Activated naive CD8-positive, alpha-beta T cell (primary cell): Measurements from ENCODE around the gene PCSK9.
"Not testable (repeated sequence)": the region's sequence is repeated elsewhere in the genome, so short reads cannot be mapped to it uniquely, and the experiment has no call there.

Source experiments
- H3K27ac Mint-ChIP-seq: one replicate; pipeline ENCODE4 v1.8.0; 2021; ENCODE audit warnings: mixed read lengths
- H3K27me3 Mint-ChIP-seq: one replicate; pipeline ENCODE4 v1.8.0; 2021; ENCODE audit warnings: mixed read lengths
- H3K36me3 Mint-ChIP-seq: one replicate; pipeline ENCODE4 v1.8.0; 2021; ENCODE audit warnings: mixed read lengths
- H3K4me1 Mint-ChIP-seq: one replicate; pipeline ENCODE4 v1.8.0; 2021; ENCODE audit warnings: low read depth, mixed read lengths
- H3K4me3 Mint-ChIP-seq: one replicate; pipeline ENCODE4 v1.8.0; 2021; ENCODE audit warnings: mild to moderate bottlenecking, mixed read lengths
- H3K9me3 Mint-ChIP-seq: one replicate; pipeline ENCODE4 v1.8.0; 2021; ENCODE audit warnings: low read depth, mixed read lengths

PCSK9 gene

DNA sequence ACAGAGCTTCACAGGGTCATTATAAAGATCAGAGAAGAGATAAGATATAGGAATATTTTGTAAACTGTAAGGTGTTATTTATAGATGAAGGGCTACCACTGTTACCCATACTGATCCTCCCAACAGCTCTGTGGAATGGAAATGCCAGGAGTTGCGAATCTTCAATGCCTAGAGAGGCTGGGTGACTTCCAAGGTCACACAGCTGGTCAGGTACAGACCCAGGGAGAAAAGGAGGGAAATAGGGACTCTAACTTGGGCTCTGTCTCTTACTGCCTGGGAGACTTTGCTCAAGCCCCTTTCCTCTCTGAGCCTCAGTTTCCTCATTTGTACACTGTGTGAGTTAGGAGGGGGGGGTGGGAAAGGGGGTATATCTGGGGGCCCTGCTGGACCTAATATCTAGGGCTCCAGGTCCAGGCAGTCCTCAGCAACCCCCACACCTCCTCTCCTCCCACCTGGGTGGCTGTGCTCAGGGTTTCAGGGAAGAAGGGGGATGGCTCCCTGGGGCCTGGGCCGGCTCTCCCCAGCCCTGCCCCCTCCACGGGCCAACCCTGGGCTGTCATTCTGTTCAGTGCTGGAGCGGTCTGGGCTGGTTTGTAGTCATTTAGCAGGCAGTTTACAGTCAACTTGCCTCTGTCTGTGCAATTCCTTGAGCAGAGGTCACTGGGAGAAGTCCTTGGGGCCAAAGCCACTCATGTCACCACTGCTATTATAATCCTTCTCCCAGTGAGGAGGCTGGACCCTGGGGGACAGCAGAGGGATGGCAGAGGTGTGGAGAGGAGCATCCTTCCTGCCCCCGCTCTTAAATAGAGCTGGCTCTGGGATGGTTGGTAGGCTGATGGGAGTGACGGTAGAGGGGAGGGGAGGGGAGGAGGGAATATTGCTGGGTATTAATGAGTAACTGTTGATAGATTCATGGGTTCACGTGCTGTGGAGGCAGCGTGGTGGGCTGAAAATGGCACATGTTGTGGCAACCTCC is 39.0 kb upstream of the PCSK9 start:
- peaks cover 17% of the 10 kb centered on the region for H3K4me1 Mint-ChIP-seq
- peaks cover 14% of the 10 kb centered on the region for H3K27me3 Mint-ChIP-seq
- no peak overlapping the region for H3K4me3 Mint-ChIP-seq
- no peaks in the 10 kb centered on the region for H3K9me3 Mint-ChIP-seq
- H3K27ac Mint-ChIP-seq = no peak overlapping the region
- H3K36me3 Mint-ChIP-seq = no peaks in the 10 kb centered on the region

DNA sequence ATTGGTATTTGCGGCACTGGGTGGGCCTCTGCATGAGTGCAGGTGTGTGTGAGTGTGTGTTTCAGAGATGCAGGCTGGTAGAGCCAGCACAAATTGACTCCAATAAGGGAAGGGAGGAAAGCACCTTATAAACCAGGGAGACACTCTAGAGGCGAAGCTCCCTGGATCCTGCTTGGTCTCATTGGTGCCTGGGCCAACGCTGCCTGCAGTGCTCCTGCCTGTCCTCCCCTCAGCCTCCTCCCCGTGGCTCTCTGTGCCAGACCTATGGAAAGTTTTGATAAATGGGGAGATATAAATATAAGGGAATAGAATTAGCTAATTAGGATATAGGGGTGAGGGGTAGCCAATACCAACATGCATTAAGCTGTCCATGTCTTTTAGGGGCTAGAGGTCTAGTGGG is 38.0 kb upstream of the PCSK9 start:
- peaks cover 8% of the 10 kb centered on the region for H3K4me1 Mint-ChIP-seq
- H3K36me3 Mint-ChIP-seq = no peaks in the 10 kb centered on the region
- no peak overlapping the region for H3K4me3 Mint-ChIP-seq
- H3K27ac Mint-ChIP-seq = no peak overlapping the region
- no peaks in the 10 kb centered on the region for H3K9me3 Mint-ChIP-seq
- H3K27me3 Mint-ChIP-seq = peaks cover 10% of the 10 kb centered on the region

DNA sequence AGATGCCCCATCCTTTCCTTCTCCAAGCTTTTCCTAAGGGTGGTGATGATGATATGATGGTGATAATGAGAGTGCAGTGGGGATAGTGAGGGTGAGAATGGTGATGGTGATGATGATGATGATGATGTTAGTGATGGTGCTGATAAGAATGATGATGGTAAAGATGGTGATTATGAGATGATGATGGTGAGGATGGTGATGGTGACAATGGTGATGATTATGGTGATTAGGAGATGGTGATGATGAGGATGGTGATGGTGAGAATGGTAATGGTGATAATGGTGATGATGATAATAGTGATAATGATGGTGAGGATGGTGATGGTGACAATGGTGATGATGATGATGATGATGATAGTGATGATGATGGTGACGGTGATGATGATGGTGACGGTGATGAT is 36.7 kb upstream of the PCSK9 start:
- Mint-ChIP-seq H3K27me3 (peaks cover 4% of the 10 kb centered on the region), H3K9me3 (no peaks in the 10 kb centered on the region)

DNA sequence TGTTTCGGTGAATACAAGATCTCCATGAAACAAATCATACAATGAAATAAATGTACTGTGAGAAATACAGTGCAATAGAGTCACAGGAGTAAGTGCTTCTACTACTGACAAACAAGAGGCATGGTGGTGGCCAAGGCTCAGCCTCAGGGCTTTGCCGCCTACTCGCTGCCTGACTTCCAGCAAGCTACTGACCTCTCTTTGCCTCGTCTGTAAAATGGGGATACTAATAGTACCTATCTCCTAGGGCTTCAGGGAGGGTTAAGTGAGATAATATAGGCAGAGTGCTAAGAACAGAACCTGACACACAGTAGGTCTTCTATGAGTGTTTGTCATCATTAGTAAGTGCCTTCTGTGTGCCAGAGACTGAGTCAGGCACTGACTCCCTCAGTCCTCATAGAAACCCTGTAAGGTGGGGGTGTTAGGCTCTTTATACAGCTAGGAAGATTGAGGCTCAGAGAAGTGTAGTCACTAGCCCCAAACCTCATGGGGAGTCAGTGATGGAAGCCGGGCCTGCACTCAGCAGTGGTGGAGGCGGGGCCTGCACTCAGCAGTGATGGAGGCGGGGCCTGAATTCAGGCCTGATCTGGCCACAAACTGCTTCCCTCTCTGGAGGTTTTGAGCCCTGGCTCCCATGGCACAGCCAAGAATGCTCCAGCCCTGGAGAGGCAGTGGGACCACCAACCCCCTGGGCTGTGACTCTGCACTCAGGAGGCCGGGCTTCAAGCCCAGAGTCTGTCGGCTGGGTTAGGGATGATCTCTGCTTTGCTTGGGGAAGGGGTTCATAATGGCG is 33.8 kb upstream of the PCSK9 start:
- Mint-ChIP-seq H3K27ac (no peak overlapping the region), H3K9me3 (no peaks in the 10 kb centered on the region), H3K36me3 (no peaks in the 10 kb centered on the region), H3K4me3 (no peak overlapping the region), H3K27me3 (no peaks in the 10 kb centered on the region), H3K4me1 (no peaks in the 10 kb centered on the region)

More for the DNA sequence above, 36.7 kb upstream of the PCSK9 start:
- Mint-ChIP-seq H3K27ac (no peak overlapping the region), H3K4me1 (no peaks in the 10 kb centered on the region), H3K4me3 (no peak overlapping the region), H3K36me3 (no peaks in the 10 kb centered on the region)

DNA sequence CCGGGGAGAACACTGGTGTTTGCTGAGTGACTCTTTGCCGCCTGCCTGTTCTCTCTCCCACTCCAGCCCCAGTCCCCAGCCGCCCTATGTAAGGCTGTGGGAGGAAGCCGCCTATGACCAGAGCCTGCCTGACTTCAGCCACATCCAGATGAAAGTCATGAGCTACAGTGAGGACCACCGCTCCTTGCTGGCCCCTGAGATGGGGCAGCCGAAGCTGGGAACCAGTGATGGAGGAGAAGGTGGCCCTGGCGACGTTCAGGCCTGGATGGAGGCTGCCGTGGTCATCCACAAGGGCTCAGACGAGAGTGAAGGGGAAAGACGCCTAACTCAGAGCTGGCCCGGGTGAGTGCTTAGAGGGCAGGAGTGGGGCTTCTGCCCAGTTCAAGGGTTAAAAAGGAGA is 32.4 kb upstream of the PCSK9 start:
- no peaks in the 10 kb centered on the region for H3K9me3 Mint-ChIP-seq
- no peak overlapping the region for H3K27ac Mint-ChIP-seq
- no peak overlapping the region for H3K4me3 Mint-ChIP-seq
- no peaks in the 10 kb centered on the region for H3K4me1 Mint-ChIP-seq
- H3K36me3 Mint-ChIP-seq = no peaks in the 10 kb centered on the region
- no peaks in the 10 kb centered on the region for H3K27me3 Mint-ChIP-seq

DNA sequence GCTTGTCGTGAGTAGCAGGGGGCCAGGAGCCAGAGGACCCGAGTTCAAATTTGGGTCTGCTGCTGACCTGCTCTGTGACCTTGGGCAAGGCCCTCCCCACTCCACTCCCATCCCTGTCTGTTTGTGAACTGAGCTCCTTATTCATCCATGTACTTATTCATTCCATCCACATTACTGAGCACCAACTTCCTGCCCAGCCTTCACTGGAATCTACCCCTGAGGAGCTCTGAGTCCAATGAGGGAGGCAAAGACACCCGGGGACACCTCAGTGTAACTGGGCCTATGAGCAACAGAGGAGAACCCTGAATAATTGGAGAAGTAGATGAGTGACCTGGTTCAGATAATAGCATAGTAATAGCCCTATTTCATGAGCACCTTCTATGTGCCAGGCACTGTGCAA is 31.7 kb upstream of the PCSK9 start:
- H3K36me3 Mint-ChIP-seq = no peaks in the 10 kb centered on the region
- H3K27ac Mint-ChIP-seq = no peak overlapping the region
- no peaks in the 10 kb centered on the region for H3K9me3 Mint-ChIP-seq
- H3K4me3 Mint-ChIP-seq = no peak overlapping the region
- H3K27me3 Mint-ChIP-seq = no peaks in the 10 kb centered on the region
- no peaks in the 10 kb centered on the region for H3K4me1 Mint-ChIP-seq

DNA sequence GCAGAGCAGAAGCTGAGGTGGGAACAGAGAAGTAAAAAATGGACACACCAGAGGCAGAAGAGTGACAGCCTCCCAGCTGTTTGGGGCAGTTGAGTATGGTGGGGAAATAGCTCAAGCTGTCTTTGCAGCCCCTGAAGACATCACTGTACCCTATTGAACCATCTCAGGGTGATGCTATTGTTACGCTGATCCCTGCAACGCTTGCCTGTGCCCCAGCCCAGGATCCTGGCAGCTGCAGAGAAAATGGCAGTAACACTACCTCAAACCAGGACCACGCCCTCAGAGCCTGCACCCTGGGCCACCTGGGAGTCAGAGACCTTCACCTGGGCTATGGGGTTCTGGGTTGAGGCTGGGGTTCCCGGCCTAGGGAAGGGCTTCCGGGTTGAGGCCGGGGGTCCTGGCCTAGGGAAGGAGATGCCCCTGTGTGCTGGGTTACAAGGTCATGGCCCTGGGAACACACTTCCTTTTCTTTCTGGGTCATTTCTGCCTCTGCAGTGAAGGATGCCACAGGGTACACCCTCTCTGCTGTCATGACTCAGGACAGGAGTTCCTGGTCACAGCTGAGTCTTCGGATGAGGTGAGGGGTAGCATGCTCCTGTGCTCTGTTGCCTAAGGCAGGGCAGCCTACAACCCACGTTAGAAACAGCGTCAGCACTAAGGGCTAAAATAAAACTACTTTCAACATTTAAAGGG is 29.0 kb upstream of the PCSK9 start:
- H3K4me1 Mint-ChIP-seq = no peaks in the 10 kb centered on the region
- no peak overlapping the region for H3K4me3 Mint-ChIP-seq

DNA sequence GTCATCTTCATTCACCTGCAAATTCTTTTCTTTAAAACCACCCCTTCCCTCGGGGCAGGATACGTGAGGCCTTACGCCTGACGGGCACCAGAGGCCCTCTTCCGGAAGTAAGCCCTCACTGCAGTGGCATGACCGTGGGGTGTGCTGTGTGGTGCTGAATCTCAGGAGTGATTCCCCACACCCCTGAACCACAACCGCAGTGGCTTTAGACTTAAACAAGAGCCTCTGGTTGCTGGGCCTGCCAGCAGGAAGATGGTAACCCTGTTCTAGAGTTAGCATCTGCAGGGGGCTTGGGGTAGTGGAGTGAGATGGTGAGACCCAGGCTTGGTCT is 28.5 kb upstream of the PCSK9 start:
- H3K27me3 Mint-ChIP-seq = peaks cover 4% of the 10 kb centered on the region
- H3K4me1 Mint-ChIP-seq = no peaks in the 10 kb centered on the region
- no peaks in the 10 kb centered on the region for H3K9me3 Mint-ChIP-seq
- H3K27ac Mint-ChIP-seq = no peak overlapping the region
- H3K36me3 Mint-ChIP-seq = no peaks in the 10 kb centered on the region
- H3K4me3 Mint-ChIP-seq = no peak overlapping the region

More for the DNA sequence above, 29.0 kb upstream of the PCSK9 start:
- Mint-ChIP-seq H3K9me3 (no peaks in the 10 kb centered on the region), H3K27ac (no peak overlapping the region), H3K27me3 (peaks cover 4% of the 10 kb centered on the region), H3K36me3 (no peaks in the 10 kb centered on the region)

DNA sequence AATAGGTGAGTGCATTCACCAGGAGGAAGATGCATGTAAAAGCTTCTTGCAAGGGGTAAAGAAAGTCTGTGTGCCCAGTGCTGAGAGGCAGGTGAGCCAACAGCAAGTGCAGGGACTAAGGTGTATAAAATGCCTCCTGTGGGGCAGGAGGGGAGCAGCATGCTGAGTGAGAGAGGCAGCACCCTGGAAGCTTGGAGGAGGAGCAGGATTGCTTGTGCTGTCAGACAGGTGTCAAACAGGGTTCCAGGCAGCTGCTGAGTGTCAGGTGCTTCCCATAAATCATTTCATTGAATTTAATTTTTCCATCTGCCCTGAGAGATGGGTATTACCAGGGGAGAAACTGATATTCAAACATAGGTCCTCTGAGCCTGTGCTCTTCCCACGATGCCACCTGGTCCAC is 26.7 kb upstream of the PCSK9 start:
- Mint-ChIP-seq H3K27me3 (peaks cover 4% of the 10 kb centered on the region), H3K27ac (no peak overlapping the region), H3K4me3 (no peak overlapping the region), H3K36me3 (no peaks in the 10 kb centered on the region), H3K4me1 (no peaks in the 10 kb centered on the region), H3K9me3 (no peaks in the 10 kb centered on the region)

DNA sequence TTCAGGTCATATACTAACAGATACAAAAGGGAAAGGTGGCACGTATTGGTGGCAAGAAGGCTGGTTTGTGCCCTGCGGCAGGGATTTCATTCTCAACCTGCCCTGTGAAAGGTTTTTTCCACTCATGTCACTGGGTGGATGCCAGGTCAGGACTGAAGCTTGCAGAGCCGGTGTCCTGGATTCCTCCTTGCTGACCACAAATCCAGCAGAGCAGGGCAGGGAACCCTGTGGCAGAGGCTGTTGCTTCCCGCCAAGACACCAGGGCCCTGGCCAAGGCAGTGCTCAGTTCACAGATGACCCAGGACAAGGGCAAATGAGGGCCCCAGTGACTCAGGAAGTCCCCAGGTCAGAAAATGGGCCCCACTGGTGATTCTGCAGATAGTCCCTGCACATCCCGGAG is 24.2 kb upstream of the PCSK9 start:
- Mint-ChIP-seq H3K9me3 (no peaks in the 10 kb centered on the region), H3K27ac (no peak overlapping the region), H3K27me3 (peaks cover 9% of the 10 kb centered on the region)

DNA sequence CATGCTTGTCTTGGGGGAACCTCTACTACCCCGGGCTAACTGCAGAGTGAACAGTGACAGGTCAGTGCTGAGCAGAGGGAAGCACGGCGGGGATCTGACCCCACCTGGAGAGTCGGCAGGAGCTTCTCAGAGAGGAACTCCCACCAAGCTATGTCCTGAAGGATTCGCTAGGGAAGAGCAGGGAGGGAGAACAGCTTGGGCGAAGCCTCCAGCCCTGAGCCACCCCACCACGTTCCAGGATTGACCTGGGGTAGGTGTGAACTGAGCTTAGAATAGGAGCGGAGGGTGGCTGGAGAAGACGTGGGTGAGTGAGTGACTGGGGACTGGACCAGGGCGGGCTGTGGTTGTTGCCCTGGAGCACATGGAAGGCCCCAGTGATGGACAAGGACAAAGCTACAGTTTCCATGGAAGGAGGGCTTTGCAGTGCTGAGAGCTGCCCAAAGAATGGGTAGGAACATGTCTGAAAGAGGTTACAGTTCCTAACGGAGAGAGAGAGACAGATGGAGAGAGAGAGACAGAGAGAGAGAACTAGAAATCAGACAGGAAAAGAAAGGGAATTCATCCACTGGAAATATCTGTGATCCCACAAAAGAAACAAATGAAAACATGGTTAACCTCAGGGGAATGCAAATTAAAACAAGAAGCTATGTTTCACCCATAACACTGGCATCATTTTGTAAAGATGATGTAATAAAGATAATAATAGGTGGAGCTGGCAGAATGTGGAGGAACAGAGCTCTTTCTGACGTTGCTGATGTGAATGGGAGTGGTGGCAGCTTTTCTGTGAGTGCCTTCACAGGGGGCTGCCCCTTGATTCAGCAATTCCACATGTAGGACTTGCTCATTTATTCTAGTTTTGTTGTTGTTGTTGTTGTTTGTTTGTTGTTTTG is 23.4 kb upstream of the PCSK9 start:
- Mint-ChIP-seq H3K27ac (no peak overlapping the region), H3K4me1 (no peaks in the 10 kb centered on the region), H3K36me3 (no peaks in the 10 kb centered on the region), H3K27me3 (peaks cover 9% of the 10 kb centered on the region), H3K9me3 (no peaks in the 10 kb centered on the region), H3K4me3 (no peak overlapping the region)

More for the DNA sequence above, 24.2 kb upstream of the PCSK9 start:
- H3K4me1 Mint-ChIP-seq = no peaks in the 10 kb centered on the region
- H3K36me3 Mint-ChIP-seq = no peaks in the 10 kb centered on the region
- H3K4me3 Mint-ChIP-seq = no peak overlapping the region

DNA sequence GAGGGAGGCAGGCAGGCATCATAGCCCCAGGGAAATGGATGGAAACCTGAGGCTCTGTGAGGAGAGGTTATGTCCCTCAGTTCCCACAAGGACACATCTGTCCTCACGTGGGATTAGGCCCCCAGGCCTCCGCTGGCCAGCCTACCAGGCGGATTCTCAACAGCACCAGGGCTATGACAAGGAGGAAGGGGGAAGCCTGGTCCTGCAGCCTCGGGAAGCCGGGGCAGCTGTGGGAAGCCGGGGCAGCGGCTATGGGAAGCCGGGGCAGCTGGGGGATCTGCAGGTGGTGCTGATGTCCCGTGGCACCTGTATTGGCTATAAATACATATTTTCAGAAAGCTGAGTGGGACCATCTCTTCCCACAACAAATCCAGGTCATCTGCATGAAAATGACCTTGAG is 21.0 kb upstream of the PCSK9 start:
- Mint-ChIP-seq H3K36me3 (no peaks in the 10 kb centered on the region), H3K4me1 (no peaks in the 10 kb centered on the region), H3K27ac (no peak overlapping the region), H3K27me3 (peaks cover 9% of the 10 kb centered on the region), H3K4me3 (no peak overlapping the region), H3K9me3 (no peaks in the 10 kb centered on the region)

DNA sequence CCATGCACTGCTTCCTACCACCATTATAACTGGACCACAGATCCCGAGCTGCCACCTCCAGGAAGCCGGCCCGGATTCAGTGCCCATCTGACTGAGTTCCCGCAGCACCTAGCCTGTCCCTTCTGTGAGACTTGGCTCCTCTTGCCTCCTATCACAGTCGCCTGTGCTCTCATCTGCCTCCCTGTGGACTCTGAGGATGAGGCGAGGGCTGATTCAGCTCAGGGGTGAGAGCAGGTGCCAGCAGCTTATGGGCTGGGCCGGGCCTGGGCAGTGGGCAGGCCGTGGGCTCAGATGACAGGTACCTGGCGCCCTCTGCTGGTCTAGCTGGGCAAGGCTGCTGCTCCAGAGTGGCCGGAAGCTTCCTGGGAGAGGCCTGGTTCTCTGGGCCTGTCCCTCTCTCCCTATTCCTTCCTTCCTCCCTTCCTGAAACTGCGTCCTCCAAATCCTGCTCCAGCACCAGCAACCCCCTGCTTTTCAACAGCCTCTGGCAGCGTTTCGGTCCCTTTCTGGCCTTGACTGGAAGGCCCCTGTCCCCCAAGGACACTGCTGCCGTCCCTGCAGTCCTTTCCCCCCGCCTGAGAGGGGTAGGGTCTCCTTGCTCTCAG is 17.3 kb upstream of the PCSK9 start:
- H3K4me1 Mint-ChIP-seq = peaks cover 2% of the 10 kb centered on the region
- H3K36me3 Mint-ChIP-seq = no peaks in the 10 kb centered on the region
- H3K9me3 Mint-ChIP-seq = no peaks in the 10 kb centered on the region
- peaks cover 5% of the 10 kb centered on the region for H3K27me3 Mint-ChIP-seq
- no peak overlapping the region for H3K4me3 Mint-ChIP-seq
- H3K27ac Mint-ChIP-seq = no peak overlapping the region

DNA sequence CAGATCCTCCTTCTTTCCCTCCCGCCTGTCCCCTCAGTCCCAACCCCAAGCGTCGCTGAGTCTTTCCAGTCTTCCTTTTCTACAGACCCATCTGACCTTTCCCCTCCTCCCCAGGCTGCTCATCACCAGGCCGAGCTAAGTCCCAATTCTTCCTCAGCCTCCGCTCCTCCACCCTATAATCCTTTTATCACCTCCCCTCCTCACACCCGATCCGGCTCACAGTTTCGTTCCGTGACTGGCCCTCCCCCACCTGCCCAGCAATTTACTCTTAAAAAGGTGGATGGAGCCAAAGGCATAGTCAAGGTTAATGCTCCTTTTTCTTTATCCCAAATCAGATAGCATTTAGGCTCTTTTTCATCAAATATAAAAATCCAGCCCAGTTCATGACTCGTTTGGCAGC is 15.2 kb upstream of the PCSK9 start:
- H3K4me1 Mint-ChIP-seq = not testable (repeated sequence)

More for the DNA sequence above, 15.2 kb upstream of the PCSK9 start:
- H3K4me3 Mint-ChIP-seq, H3K9me3 Mint-ChIP-seq, H3K27me3 Mint-ChIP-seq, H3K27ac Mint-ChIP-seq, H3K36me3 Mint-ChIP-seq: not testable (repeated sequence)
